CD14-positive monocyte (primary cell): ENCODE measurements around the gene XXYLT1. TPM values are rescaled to one million over a fixed set of nuclear protein-coding genes. Genes with fewer than 3 reads are reported as not detected.

Source experiments
- DNase-seq, 3 donors: peaks; one replicate each; pipeline ENCODE4 v3.0.0-alpha.2; 2011 to 2022
- H2AFZ ChIP-seq: 2 replicates; pipeline ENCODE4 v1.6.0; 2012; ENCODE audit warnings: mild to moderate bottlenecking, low read depth, low read length, inconsistent platforms; ENCODE audit not compliant: insufficient read depth, poor library complexity, severe bottlenecking
- H3K27ac ChIP-seq, 2 donors: 1 replicate in 1 of 2; 2 replicates in 1 of 2; pipeline ENCODE4 v1.5.1; 2012 to 2013; ENCODE audit warnings: low read length in 2 of 2, control low read depth in 1 of 2, inconsistent platforms in 1 of 2, low read depth in 1 of 2, mild to moderate bottlenecking in 1 of 2
- H3K27me3 ChIP-seq, 2 donors: one replicate each; pipeline versions ENCODE4 v1.6.0 to v1.6.1; 2011 to 2013; ENCODE audit warnings: low read length in 2 of 2; ENCODE audit not compliant: control insufficient read depth in 2 of 2, insufficient read depth in 2 of 2
- H3K36me3 ChIP-seq, 2 donors: replicated peaks in 1 of 2; 1 replicate in 1 of 2; 2 replicates in 1 of 2; pipeline versions ENCODE4 v1.5.1 to v1.6.1; 2012 to 2013; ENCODE audit warnings: low read length in 2 of 2, control low read depth in 1 of 2, inconsistent platforms in 1 of 2, mild to moderate bottlenecking in 1 of 2; ENCODE audit not compliant: insufficient read depth in 2 of 2, control insufficient read depth in 1 of 2
- H3K4me1 ChIP-seq, 2 donors: 1 replicate in 1 of 2; 2 replicates in 1 of 2; pipeline versions ENCODE4 v1.5.1 to v1.6.1; 2012 to 2013; ENCODE audit warnings: low read length in 2 of 2, control low read depth in 1 of 2, inconsistent platforms in 1 of 2, mild to moderate bottlenecking in 1 of 2, moderate library complexity in 1 of 2; ENCODE audit not compliant: insufficient read depth in 2 of 2, control insufficient read depth in 1 of 2
- H3K4me2 ChIP-seq: replicated peaks from 2 replicates; pipeline ENCODE3; 2012; ENCODE audit warnings: low read length, moderate library complexity, mild to moderate bottlenecking; ENCODE audit not compliant: poor library complexity, severe bottlenecking; ENCODE audit errors: extremely low read depth
- H3K4me3 ChIP-seq, 3 experiments: fragments of 200-600 bp in 1 of 3; sonication (generic) in 1 of 3; replicated peaks in 1 of 3; 1 replicate in 2 of 3; 2 replicates in 1 of 3; pipeline ENCODE4 v1.5.1; 2011 to 2013; ENCODE audit warnings: low read length in 3 of 3, mild to moderate bottlenecking in 3 of 3, control low read depth in 2 of 3, low read depth in 2 of 3, inconsistent platforms in 1 of 3, moderate library complexity in 1 of 3
- H3K79me2 ChIP-seq: 2 replicates; pipeline ENCODE4 v1.6.0; 2012; ENCODE audit warnings: mild to moderate bottlenecking, control low read depth, inconsistent platforms, low read length, moderate library complexity; ENCODE audit not compliant: insufficient read depth
- H3K9ac ChIP-seq: 2 replicates; pipeline ENCODE4 v1.6.0; 2017; ENCODE audit warnings: low read length, mild to moderate bottlenecking; ENCODE audit not compliant: insufficient read depth, poor library complexity, severe bottlenecking
- H3K9me3 ChIP-seq, 2 donors: replicated peaks in 1 of 2; 1 replicate in 1 of 2; 2 replicates in 1 of 2; pipeline versions ENCODE4 v1.5.1 to v1.6.1; 2012 to 2013; ENCODE audit warnings: low read length in 2 of 2, control low read depth in 1 of 2; ENCODE audit not compliant: control insufficient read depth in 1 of 2, insufficient read depth in 1 of 2
- H4K20me1 ChIP-seq: 2 replicates; pipeline ENCODE4 v1.6.0; 2012; ENCODE audit warnings: mild to moderate bottlenecking, low read length, control low read depth, moderate library complexity; ENCODE audit not compliant: insufficient read depth
- H3K27ac Mint-ChIP-seq, 7 donors: one replicate each; pipeline ENCODE4 v1.8.0; 2020; ENCODE audit warnings: mild to moderate bottlenecking in 7 of 7, mixed read lengths in 7 of 7, moderate library complexity in 6 of 7, inconsistent platforms in 2 of 7
- H3K27me3 Mint-ChIP-seq, 3 donors: one replicate each; pipeline ENCODE4 v1.8.0; 2021 to 2022; ENCODE audit warnings: low read depth in 3 of 3, mild to moderate bottlenecking in 3 of 3, mixed read lengths in 3 of 3, moderate library complexity in 3 of 3, inconsistent platforms in 1 of 3
- H3K36me3 Mint-ChIP-seq, 2 donors: one replicate each; pipeline ENCODE4 v1.8.0; 2020; ENCODE audit warnings: mixed read lengths in 2 of 2, inconsistent platforms in 1 of 2, mild to moderate bottlenecking in 1 of 2
- H3K4me1 Mint-ChIP-seq: one replicate; pipeline ENCODE4 v1.8.0; 2020; ENCODE audit warnings: mild to moderate bottlenecking, mixed read lengths
- H3K4me3 Mint-ChIP-seq, 2 donors: one replicate each; pipeline ENCODE4 v1.8.0; 2020; ENCODE audit warnings: mild to moderate bottlenecking in 2 of 2, mixed read lengths in 2 of 2, moderate library complexity in 1 of 2
- H3K9me3 Mint-ChIP-seq, 7 donors: one replicate each; pipeline ENCODE4 v1.8.0; 2020 to 2022; ENCODE audit warnings: mixed read lengths in 7 of 7, mild to moderate bottlenecking in 6 of 7, moderate library complexity in 6 of 7, inconsistent platforms in 2 of 7
- CTCF ChIP-seq: fragments of 200-600 bp; IDR thresholded peaks from one replicate; pipeline ENCODE4 v1.8.0; 2022; ENCODE audit warnings: antibody characterized with exemption, mild to moderate bottlenecking
- WGBS: methylation state at CpG from one replicate; pipeline ENCODE4 v1.1.5; 2013; ENCODE audit warnings: missing lambda C conversion rate; ENCODE audit not compliant: insufficient coverage; 5-methylcytosine and 5-hydroxymethylcytosine counted together
- intact Hi-C, 2 donors: fragments of 100-400 bp; cut with micrococcal nuclease; formaldehyde crosslinking; loops; one replicate each; pipeline versions ENCODE4 v1.15.0 to v1.15.1; 2023
- polyA plus RNA-seq, 3 donors: library from polyadenylated mRNA; depleted of rRNA in 1 of 3; unstranded in 2 of 3; stranded (reverse) in 1 of 3; fragments of 300-500 nt in 2 of 3; fragments of >200 nt in 1 of 3; fragmentation: Illumina TruSeq in 2 of 3; gene quantifications; 1 replicate in 2 of 3; 2 replicates in 1 of 3; pipeline ENCODE4 v1.2.3, GENCODE V29; 2012 to 2021

XXYLT1 gene
- polyA plus RNA-seq, 3 donors: 11.8 to 13.5 (median 13.2) TPM

GRCh38 chr3:195034541-195034940 is 236.4 kb downstream of the XXYLT1 start:
- no peak for TF ChIP-seq CTCF
- 96% methylated on average over 11 of the region's 11 CpGs for WGBS

GRCh38 chr3:195034101-195034500 is 236.9 kb downstream of the XXYLT1 start:
- Mint-ChIP-seq H3K27me3 (peaks cover 1 to 4% (median 3%) of the 10 kb centered on the region in 3 donors), H3K4me3 (no peak overlapping the region), H3K4me1 (peaks cover 11% of the 10 kb centered on the region), H3K9me3 (peaks cover 0 to 7% (median 3%) of the 10 kb centered on the region in 7 donors), H3K36me3 (peaks cover 0 to 2% of the 10 kb centered on the region in 2 donors), H3K27ac (no peak overlapping the region)
- no peak overlapping the region for H3K4me3 ChIP-seq
- peaks cover 4 to 7% of the 10 kb centered on the region in 2 donors for H3K4me1 ChIP-seq
- no peaks in the 10 kb centered on the region for H3K79me2 ChIP-seq
- TF ChIP-seq CTCF: no peak
- 87% methylated on average over 7 of the region's 9 CpGs for WGBS
- H3K36me3 ChIP-seq: no peaks in the 10 kb centered on the region
- no peaks in the 10 kb centered on the region for H3K27me3 ChIP-seq
- no peak overlapping the region for H3K27ac ChIP-seq
- no peak for DNase-seq
- H4K20me1 ChIP-seq: no peaks in the 10 kb centered on the region
- no peak overlapping the region for H3K4me2 ChIP-seq
- H2AFZ ChIP-seq: no peak overlapping the region
- H3K9me3 ChIP-seq: no peaks in the 10 kb centered on the region
- H3K9ac ChIP-seq: no peak overlapping the region
- intact Hi-C loops: no loop called here

More at GRCh38 chr3:195034541-195034940, 236.4 kb downstream of the XXYLT1 start:
- Histone ChIP-seq H3K9me3 (no peaks in the 10 kb centered on the region), H2AFZ (no peak overlapping the region), H3K4me2 (no peak overlapping the region), H3K4me3 (no peak overlapping the region), H3K27me3 (no peaks in the 10 kb centered on the region), H3K36me3 (no peaks in the 10 kb centered on the region), H3K4me1 (peaks cover 8 to 12% of the 10 kb centered on the region in 2 donors), H3K27ac (no peak overlapping the region), H4K20me1 (no peaks in the 10 kb centered on the region), H3K9ac (no peak overlapping the region), H3K79me2 (no peaks in the 10 kb centered on the region)
- H3K4me1 Mint-ChIP-seq: peaks cover 16% of the 10 kb centered on the region
- no peak overlapping the region for H3K4me3 Mint-ChIP-seq
- no peak overlapping the region for H3K27ac Mint-ChIP-seq
- intact Hi-C loops: no loop called here
- peaks cover 0 to 8% (median 3%) of the 10 kb centered on the region in 7 donors for H3K9me3 Mint-ChIP-seq
- peaks cover 2 to 4% of the 10 kb centered on the region in 2 donors for H3K36me3 Mint-ChIP-seq
- no peak for DNase-seq
- H3K27me3 Mint-ChIP-seq: peaks cover 1 to 4% (median 3%) of the 10 kb centered on the region in 3 donors
